OCI-LY7 (cell line): Measurements from ENCODE around the gene MYBPC3.

Source experiments
- CTCF ChIP-seq: fragments of 200-600 bp; sonication (generic); conservative IDR thresholded peaks from 2 replicates; pipeline ENCODE4 v1.5.1; 2014; ENCODE audit warnings: mild to moderate bottlenecking, antibody characterized with exemption, low read length, moderate library complexity, mixed read lengths
- EZH2phosphoT487 ChIP-seq: fragments of 200-600 bp; sonication (generic); IDR thresholded peaks from 2 replicates; pipeline ENCODE4 v1.6.1; 2018; ENCODE audit warnings: low read depth, borderline replicate concordance, mild to moderate bottlenecking, mixed run types, antibody characterized with exemption, low read length, moderate library complexity, mixed read lengths

DNA sequence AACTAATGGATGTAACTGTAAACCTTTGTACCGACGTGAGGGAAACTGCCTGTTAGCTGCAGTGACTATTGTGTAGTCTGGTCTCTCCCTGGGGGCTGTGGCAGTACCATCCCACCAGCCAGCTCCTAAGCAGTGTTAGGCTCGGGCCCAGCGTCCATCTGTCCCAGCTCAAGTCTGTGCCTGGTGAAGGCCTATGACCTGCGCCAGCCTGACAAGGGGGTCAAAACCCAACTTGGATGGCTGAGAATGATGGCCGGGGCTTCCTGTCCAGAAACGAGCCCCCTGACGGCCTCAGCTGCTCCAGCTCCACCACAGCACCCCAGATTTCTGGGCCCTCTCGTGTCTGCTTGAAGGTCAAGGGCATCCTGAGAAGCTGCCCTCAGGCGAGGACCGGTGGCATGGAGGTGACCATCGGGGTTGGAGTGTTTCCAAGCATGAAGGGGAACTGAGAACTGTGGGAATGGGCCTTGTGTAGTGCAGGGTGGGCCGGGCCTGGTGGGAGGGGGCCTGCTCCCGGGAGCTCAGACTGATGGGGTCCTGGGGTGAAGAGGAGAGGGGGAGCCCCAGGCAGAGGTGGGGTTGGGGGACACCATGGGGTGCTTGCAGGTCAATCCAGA lies 40.2 kb upstream of the MYBPC3 start:
- TF ChIP-seq CTCF (no peak), EZH2phosphoT487 (no peak)
